Measurements from ENCODE around the gene TPCN2. TPM values are rescaled to one million over a fixed set of nuclear protein-coding genes. Genes with fewer than 3 reads are reported as not detected.
A peak's percentile ranks its signal among the peaks of the same experiment; 100 is the strongest.

TPCN2 gene
- total RNA-seq, 8 experiments from 2014 or later = 3.6 to 17.2 (median 5.6) TPM

DNA sequence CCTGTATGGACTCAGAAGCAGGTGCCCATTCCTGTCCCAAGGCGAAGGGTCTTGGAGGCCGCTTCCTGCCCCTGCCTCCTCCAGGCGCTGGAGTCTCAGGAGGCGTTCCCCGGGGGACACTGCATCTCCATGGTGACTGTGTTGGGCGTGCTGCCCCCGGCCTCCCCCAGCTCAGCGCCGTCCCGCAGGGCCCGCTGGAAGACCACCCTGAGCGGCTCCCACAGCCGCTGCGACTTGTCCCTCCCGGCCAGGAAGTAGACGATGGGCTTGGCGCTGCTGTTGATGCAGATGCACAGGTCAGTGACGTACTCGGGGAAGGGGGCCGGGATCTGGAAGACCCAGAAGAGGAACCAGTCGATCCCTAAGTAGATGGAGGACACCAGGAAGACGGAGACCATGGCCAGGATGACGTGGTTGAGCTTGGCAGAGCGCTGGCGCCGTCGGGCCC is 43.5 kb upstream of the TPCN2 start:
- in situ Hi-C loops (cut with MboI; ENCODE audit: low pct_unique_long_range_greater_than_20kb in 2 of 9, low sequenced_read_pairs in 9 of 9, unreplicated experiment in 9 of 9) = no loop called here
- no peak overlapping the region for H3K4me3 ChIP-seq
- 67 to 100% (median 90%) methylated on average over 1 to 6 of the region's 27 CpGs; no CpG with 5 or more reads in 6 of the 10 experiments for WGBS, 10 experiments
- no peak for ATAC-seq (replicated peaks in 6 of 8)
- H3K27ac ChIP-seq = no peak overlapping the region
- peaks cover 14 to 28% of the 10 kb centered on the region in 2 donors for H3K4me1 ChIP-seq (replicated peaks in 1 of 2)

DNA sequence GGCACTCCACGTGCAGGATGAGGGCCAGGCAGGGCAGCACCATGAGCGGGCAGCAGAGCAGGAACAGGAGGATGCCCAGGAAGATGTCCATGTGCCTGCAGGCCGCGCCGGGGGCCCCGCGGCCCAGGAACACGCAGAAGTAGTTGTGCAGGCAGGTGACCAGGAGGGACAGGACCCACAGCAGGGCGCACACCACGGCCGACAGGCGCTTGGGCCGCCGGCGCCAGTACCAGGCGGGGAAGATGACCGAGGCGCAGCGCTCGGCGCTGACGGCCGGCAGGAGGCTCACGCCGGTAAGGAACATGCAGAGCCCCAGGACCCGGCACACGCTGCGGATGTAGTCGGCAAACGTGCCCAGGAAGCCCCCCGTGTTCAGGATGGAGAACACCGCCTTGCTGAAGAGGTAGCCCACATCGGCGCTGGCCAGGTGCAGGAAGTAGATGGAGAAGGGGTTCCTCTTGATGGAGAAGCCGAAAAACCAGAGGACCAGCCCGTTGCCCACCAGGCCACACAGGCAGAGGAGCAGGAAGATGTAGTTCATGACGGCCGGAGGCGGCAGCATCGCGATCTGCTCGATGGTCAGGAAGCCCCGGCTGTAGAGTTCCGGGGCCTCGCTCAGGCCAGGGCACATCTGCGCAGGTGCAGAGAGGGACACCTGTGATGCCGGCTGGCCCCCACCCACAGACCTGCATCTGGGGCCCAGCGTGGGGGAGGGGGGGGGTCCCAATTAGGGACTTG is 42.9 kb upstream of the TPCN2 start:
- no peak for ATAC-seq (replicated peaks in 6 of 8)
- WGBS, 10 experiments = 87 to 96% (median 95%) methylated on average over 3 to 15 of the region's 48 CpGs; no CpG with 5 or more reads in 6 of the 10 experiments
- Histone ChIP-seq H3K4me1 (replicated peaks in 1 of 2) (peaks cover 19 to 34% of the 10 kb centered on the region in 2 donors), H3K27ac (no peak overlapping the region), H3K4me3 (no peak overlapping the region)
- in situ Hi-C loops (cut with MboI; ENCODE audit: low pct_unique_long_range_greater_than_20kb in 2 of 9, low sequenced_read_pairs in 9 of 9, unreplicated experiment in 9 of 9) = no loop called here

DNA sequence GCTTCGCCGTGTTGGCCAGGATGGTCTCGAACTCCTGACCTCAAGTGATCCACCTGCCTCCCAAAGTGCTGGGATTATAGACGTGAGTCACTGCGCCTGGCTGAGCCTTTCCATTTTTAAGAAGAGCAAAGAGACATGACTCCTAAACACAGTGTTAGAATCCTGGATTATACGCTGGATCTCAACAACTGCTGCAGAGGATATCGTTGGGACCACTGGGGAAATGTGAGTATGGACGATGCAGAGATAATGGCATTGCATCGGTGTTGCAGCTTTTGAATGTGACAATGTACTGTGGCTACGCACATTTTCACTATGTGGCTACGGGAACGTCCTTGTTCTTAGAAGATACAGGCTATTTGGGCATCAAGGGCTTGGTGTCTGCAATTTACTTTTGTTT is 41.9 kb upstream of the TPCN2 start:
- in situ Hi-C loops (cut with MboI; ENCODE audit: low pct_unique_long_range_greater_than_20kb in 2 of 9, low sequenced_read_pairs in 9 of 9, unreplicated experiment in 9 of 9) = no loop called here
- WGBS, 10 experiments = 67 to 96% (median 93%) methylated on average over 2 to 12 of the region's 12 CpGs; no CpG with 5 or more reads in 3 of the 10 experiments
- Histone ChIP-seq H3K4me1 (replicated peaks in 1 of 2) (peaks cover 22 to 39% of the 10 kb centered on the region in 2 donors), H3K4me3 (no peak overlapping the region), H3K27ac (no peak overlapping the region)
- no peak for ATAC-seq (replicated peaks in 6 of 8)

DNA sequence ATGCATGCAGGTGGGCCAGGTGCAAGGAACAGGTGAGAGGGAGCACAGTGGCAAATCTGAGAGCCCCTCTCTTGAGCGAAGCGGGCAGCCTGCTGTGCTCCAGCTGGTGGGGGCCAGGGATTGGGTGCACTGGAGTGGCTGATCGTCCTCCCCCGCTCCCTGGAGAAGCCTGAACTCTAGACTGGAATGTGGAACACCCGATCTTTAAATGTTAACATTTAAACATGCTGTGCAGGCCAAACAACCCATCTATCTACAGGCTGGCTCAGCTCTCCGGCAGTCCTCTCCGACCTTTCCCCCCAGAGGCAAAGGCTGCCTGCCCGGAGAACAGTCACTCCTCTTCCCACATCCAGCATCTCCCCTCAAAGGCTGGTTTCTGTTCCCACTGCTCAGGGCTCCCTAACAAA is 40.8 kb upstream of the TPCN2 start:
- Histone ChIP-seq H3K4me1 (replicated peaks in 1 of 2) (peaks cover 23 to 44% of the 10 kb centered on the region in 2 donors), H3K4me3 (no peak overlapping the region), H3K27ac (no peak overlapping the region)
- in situ Hi-C loops (cut with MboI; ENCODE audit: low pct_unique_long_range_greater_than_20kb in 2 of 9, low sequenced_read_pairs in 9 of 9, unreplicated experiment in 9 of 9) = no loop called here
- ATAC-seq (replicated peaks in 6 of 8) = no peak
- 13 to 80% (median 55%) methylated on average over 1 to 4 of the region's 8 CpGs; no CpG with 5 or more reads in 4 of the 10 experiments for WGBS, 10 experiments

DNA sequence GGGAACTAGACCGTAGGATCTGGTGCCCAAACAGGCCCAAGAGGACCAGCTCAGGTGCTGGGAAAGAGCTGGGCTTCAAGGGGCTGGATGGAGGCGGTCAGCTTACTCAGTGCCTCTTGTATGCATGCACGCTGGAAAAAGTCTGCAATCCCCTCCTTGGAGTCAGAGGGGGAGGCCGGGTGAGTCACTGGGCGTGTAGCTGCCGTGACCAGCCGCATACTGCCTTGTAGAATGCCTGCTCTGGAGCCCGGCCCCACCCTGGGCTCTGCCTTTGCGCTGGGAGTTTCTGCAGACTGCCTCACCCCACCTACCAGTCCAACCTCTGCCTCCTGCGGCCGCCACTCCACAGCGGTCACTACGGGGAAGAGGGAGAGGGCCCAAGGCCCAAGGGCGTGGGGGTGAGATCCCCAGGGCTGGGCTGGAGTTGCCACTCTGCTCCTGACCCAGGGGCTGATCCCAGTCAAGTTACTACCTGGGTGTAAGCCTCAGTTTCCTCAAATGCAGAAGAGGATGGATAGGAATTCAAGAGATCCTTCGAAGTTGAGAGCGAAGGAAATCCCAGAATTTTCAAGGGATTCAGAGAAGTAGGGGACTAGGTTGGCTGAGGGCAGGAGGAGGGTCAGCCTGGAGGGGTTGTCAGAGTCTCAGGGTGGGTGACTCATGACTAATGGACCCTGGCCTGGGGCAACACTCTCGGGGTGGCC is 39.8 kb upstream of the TPCN2 start:
- ATAC-seq (replicated peaks in 6 of 8) = peak; percentile 73 to 90 (median 84)
- no peak overlapping the region for H3K27ac ChIP-seq
- 5 to 100% (median 34%) methylated on average over 1 to 8 of the region's 17 CpGs; no CpG with 5 or more reads in 4 of the 10 experiments for WGBS, 10 experiments
- H3K4me3 ChIP-seq = no peak overlapping the region
- in situ Hi-C loops (cut with MboI; ENCODE audit: low pct_unique_long_range_greater_than_20kb in 2 of 9, low sequenced_read_pairs in 9 of 9, unreplicated experiment in 9 of 9) = no loop called here
- H3K4me1 ChIP-seq (replicated peaks in 1 of 2) = peaks cover 32 to 53% of the 10 kb centered on the region in 2 donors

DNA sequence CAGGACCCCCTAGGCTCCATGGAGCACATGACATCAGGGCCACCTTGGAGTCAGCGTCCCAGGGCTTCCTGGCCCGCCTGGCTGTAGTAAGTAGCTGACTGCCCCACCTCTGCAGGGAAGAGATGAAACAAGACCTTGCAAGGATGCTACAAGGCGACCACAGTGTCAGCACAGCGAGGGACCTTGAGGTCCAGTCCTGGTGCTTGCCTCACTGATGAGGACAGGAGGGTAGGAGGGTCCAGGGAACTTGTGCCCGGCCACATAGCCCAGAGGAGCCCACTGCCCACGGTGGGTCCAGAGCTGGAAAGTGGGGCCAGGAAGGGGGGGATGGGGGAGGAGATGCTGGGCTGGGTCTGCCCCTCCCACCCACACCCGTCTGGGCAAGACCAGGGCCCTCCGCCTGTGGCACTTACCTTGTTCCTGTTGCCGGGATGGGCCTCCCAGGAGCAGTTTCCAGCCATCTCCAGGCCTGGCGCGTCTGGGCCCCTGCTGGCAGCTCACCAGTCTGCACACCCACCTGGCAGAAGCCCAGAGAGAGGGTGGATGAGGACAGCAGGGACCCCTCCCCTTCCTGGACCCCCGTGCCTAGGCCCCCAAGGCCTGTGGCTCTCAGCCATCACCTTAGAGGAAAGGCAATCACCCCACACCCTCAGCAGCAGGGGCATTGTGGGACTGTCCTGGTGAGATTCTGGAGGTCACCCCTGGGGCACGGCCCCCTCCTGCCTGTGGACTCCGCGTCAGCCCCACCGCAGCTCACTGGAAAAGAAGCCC is 39.1 kb upstream of the TPCN2 start:
- no peak overlapping the region for H3K27ac ChIP-seq
- no peak overlapping the region for H3K4me3 ChIP-seq
- 0 to 75% (median 65%) methylated on average over 1 to 2 of the region's 16 CpGs; no CpG with 5 or more reads in 7 of the 10 experiments for WGBS, 10 experiments
- in situ Hi-C loops (cut with MboI; ENCODE audit: low pct_unique_long_range_greater_than_20kb in 2 of 9, low sequenced_read_pairs in 9 of 9, unreplicated experiment in 9 of 9) = no loop called here
- ATAC-seq (replicated peaks in 6 of 8) = peak in 1 of 8 experiments; percentile 23
- H3K4me1 ChIP-seq (replicated peaks in 1 of 2) = peaks cover 39 to 61% of the 10 kb centered on the region in 2 donors

DNA sequence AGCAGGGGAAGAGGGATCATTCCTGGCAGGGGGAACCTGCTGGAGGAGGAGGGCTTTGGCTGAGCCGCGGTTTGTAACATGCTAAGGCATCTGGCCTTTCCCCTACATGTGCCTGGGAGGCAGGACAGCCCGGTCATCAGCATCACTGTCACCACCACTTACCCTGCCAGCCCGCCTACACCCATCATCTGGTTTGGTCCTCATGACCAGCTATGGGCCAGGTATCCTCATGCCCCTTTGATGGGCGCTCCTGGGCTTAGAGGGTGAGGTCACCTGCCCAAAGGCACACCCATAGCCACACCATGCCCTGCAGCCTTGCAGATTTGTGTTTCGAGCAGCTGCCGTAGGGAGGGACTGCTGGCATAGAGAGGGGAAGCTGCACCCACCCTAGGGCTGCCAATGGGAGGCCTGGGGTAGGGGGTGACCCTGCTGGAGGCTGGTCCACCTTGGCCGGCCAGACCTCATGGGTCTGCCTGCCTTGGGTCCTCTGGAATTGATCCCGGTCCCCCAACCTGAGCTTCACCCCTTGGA is 38.3 kb upstream of the TPCN2 start:
- Histone ChIP-seq H3K4me1 (replicated peaks in 1 of 2) (peaks cover 43 to 67% of the 10 kb centered on the region in 2 donors), H3K4me3 (no peak overlapping the region), H3K27ac (no peak overlapping the region)
- ATAC-seq (replicated peaks in 6 of 8) = peak in 3 of 8 experiments; percentile 1 to 4 (median 1)
- 0 to 100% (median 63%) methylated on average over 1 to 3 of the region's 9 CpGs; no CpG with 5 or more reads in 5 of the 10 experiments for WGBS, 10 experiments
- in situ Hi-C loops (cut with MboI; ENCODE audit: low pct_unique_long_range_greater_than_20kb in 2 of 9, low sequenced_read_pairs in 9 of 9, unreplicated experiment in 9 of 9) = no loop called here

DNA sequence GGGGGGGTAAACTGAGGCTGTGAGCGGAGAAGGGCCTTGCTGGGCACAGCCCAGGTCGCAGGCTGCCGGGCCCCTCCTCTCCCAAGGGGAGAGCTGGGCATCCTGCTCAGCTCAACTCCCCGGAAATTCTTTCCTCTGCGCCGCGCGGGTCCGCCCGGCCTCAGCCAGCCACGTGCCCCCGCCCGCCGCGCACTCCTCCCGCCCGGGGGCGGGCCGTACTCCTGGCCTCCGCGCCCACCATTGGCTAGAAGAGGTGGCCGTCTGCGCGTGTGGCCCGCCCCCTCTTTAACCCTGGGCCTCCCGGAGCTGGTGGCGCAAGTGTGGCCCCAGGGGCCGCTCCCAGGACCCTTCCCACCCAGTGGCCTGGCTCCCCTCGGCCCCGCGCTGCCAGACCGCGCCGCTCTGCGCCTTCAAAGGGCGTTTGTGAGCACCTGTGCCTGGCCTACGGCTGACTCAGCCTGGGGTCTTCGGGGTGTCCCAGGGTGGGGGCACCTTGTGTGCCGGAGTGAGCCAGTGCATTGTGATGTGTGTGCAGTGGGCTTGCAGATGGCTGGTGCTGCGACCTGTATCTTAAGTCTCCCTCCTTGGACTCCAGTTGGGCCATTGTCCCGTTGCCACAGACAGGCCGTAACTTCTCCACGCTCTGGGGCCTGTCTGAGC is 37.6 kb upstream of the TPCN2 start:
- in situ Hi-C loops (cut with MboI; ENCODE audit: low pct_unique_long_range_greater_than_20kb in 2 of 9, low sequenced_read_pairs in 9 of 9, unreplicated experiment in 9 of 9) = no loop called here
- 69% methylated on average over 3 of the region's 43 CpGs; no CpG with 5 or more reads in 9 of the 10 experiments for WGBS, 10 experiments
- Histone ChIP-seq H3K4me1 (replicated peaks in 1 of 2) (peaks cover 43 to 67% of the 10 kb centered on the region in 2 donors), H3K4me3 (no peak overlapping the region), H3K27ac (no peak overlapping the region)
- peak; percentile 46 to 79 (median 62) for ATAC-seq (replicated peaks in 6 of 8)

DNA sequence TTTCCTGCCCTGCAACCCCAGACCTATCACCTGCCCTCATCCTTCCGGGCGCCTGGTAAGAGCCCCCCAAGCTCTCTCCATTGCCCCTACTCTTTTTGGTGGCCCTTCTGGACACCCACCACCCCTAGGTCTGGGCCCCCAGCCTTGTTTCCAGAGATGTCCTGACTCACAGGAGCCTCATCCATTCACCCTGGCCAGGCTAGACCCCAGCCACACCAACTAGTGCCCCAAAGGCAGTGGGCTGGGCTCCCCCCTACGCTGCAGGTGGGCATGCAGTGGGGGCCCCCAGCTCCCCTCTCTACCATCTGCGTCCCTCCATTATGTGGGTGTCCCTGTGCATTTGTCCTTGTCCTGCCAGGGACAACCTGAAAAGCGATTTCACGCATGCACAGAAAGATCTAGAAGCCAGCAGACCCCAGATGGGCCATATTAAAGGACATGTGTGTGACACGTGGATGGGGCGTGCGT is 37.1 kb upstream of the TPCN2 start:
- H3K4me3 ChIP-seq = no peak overlapping the region
- H3K4me1 ChIP-seq (replicated peaks in 1 of 2) = peaks cover 43 to 67% of the 10 kb centered on the region in 2 donors
- ATAC-seq (replicated peaks in 6 of 8) = no peak
- 8 to 65% methylated on average over 2 to 4 of the region's 9 CpGs; no CpG with 5 or more reads in 8 of the 10 experiments for WGBS, 10 experiments
- H3K27ac ChIP-seq = no peak overlapping the region
- in situ Hi-C loops (cut with MboI; ENCODE audit: low pct_unique_long_range_greater_than_20kb in 2 of 9, low sequenced_read_pairs in 9 of 9, unreplicated experiment in 9 of 9) = no loop called here

DNA sequence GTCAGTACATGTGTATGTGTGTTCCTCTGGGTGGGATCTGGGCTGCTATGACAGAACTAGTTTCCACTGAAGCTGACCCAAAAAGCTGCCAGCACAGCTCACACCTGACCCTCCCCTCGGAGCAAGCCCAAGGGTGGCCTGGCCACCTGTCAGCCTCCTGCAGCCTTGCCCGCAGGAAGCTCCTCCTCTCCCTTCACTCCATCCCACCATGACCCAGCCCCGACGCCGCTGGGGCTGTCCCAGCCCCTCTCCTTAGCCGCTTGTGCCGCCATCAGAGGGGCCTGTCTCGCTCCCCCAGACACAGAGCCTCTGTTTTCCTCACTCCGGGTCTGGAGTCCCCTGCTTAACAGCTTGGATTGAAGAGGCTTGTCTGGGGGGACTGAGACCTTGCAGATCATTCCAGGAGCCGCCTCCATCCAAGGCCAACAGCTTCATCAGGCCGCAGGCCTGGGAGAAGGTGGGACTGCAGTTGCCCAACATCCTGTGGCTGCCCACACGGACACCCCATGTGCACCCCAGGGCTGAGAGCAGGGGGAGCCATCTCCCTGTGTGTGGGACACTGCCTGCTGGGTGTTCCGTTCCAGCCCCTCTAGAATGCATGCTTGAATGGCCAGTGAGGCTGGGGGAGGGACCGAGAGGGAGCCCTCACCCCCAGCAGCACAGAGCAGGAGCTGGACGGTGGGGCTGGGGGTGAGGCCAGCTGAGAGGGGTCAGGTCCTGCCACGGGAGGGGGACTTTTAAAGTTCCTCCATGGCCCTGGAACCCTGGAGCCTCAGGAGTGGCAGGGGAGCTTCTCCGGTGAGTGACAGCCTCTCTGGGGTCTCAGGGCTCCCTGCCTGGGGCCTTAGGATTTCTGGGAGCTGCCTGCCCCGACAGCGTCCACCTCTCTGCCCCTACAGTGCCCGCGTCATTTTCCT is 36.4 kb upstream of the TPCN2 start:
- Histone ChIP-seq H3K4me1 (replicated peaks in 1 of 2) (peaks cover 43 to 65% of the 10 kb centered on the region in 2 donors), H3K27ac (no peak overlapping the region), H3K4me3 (no peak overlapping the region)
- in situ Hi-C loops (cut with MboI; ENCODE audit: low pct_unique_long_range_greater_than_20kb in 2 of 9, low sequenced_read_pairs in 9 of 9, unreplicated experiment in 9 of 9) = no loop called here
- WGBS, 10 experiments = 60 to 95% (median 73%) methylated on average over 1 to 4 of the region's 21 CpGs; no CpG with 5 or more reads in 6 of the 10 experiments
- ATAC-seq (replicated peaks in 6 of 8) = no peak

Measured in motor neuron (in vitro differentiated cells).